GM18907 (cell line): Measurements from ENCODE around the gene JOSD2.

Experiments used
- ATAC-seq: cut with Tn5 transposase; IDR thresholded peaks from one replicate; pipeline ENCODE4 v1.9.1; 2021; ENCODE audit warnings: mild to moderate bottlenecking, moderate library complexity; ENCODE audit not compliant: unreplicated experiment

The JOSD2 gene

GRCh38 chr19:50511069-50511822 is at the start of gene JOSD2:
JOSD2 (minus strand) TSS chr19:50511191; CDS start chr19:50510431, 760 bp downstream.
- peak; percentile 85 for ATAC-seq

- ATAC-seq, result no peak
Measured at GRCh38 chr19:50559636-50560035, 48.6 kb upstream of the JOSD2 start.

GRCh38 chr19:50558449-50558848 is 47.5 kb upstream of the JOSD2 start:
- no peak for ATAC-seq

GRCh38 chr19:50558039-50558438 is 47.0 kb upstream of the JOSD2 start:
- ATAC-seq, result no peak

GRCh38 chr19:50557009-50557613 is 46.1 kb upstream of the JOSD2 start:
- no peak for ATAC-seq

- no peak for ATAC-seq
Measured at GRCh38 chr19:50556282-50557008, 45.5 kb upstream of the JOSD2 start.

- no peak for ATAC-seq
Measured at GRCh38 chr19:50555450-50556281, 44.7 kb upstream of the JOSD2 start.

- no peak for ATAC-seq
Measured at GRCh38 chr19:50555033-50555432, 44.0 kb upstream of the JOSD2 start.

- ATAC-seq, result no peak
Measured at GRCh38 chr19:50554212-50554611, 43.2 kb upstream of the JOSD2 start.

- no peak for ATAC-seq
Measured at GRCh38 chr19:50553134-50553703, 42.2 kb upstream of the JOSD2 start.

- no peak for ATAC-seq
Measured at GRCh38 chr19:50552540-50552939, 41.5 kb upstream of the JOSD2 start.

- ATAC-seq, result no peak
Measured at GRCh38 chr19:50551715-50552187, 40.8 kb upstream of the JOSD2 start.

- no peak for ATAC-seq
Measured at GRCh38 chr19:50551034-50551714, 40.2 kb upstream of the JOSD2 start.

GRCh38 chr19:50550594-50550966 is 39.6 kb upstream of the JOSD2 start:
- ATAC-seq, result no peak

GRCh38 chr19:50549927-50550593 is 39.1 kb upstream of the JOSD2 start:
- no peak for ATAC-seq

- no peak for ATAC-seq
Measured at GRCh38 chr19:50549059-50549926, 38.3 kb upstream of the JOSD2 start.

- no peak for ATAC-seq
Measured at GRCh38 chr19:50548191-50549058, 37.4 kb upstream of the JOSD2 start.
